ENCODE measurements around the gene LAMA2. TPM values are rescaled to one million over a fixed set of nuclear protein-coding genes. Genes with fewer than 3 reads are reported as not detected.

The LAMA2 gene
- total and polyA plus RNA-seq, 4 donors, result 6.0 to 86.5 (median 46.4) TPM

- no peaks in the 10 kb centered on the region for H3K27me3 ChIP-seq (ENCODE audit: control insufficient read depth in 1 of 2, insufficient read depth in 2 of 2, low read length in 1 of 2)
- no peaks in the 10 kb centered on the region for H3K4me1 ChIP-seq (ENCODE audit: control insufficient read depth in 1 of 2, insufficient read depth in 2 of 2, low read length in 2 of 2)
- intact Hi-C loops (cut with DNase I), result no loop called here
- no peaks in the 10 kb centered on the region for H3K36me3 ChIP-seq (ENCODE audit: control insufficient read depth in 1 of 2, insufficient read depth in 2 of 2, low read length in 1 of 2)
- ATAC-seq (ENCODE audit: low FRiP score) (no peak), DNase-seq (no peak)
- no peak overlapping the region for H3K27ac ChIP-seq (ENCODE audit: low read depth in 1 of 2, low read length in 2 of 2)
- no peak overlapping the region for H3K4me3 ChIP-seq (ENCODE audit: low read length in 2 of 2)
- WGBS, 2 donors, result 80 to 83% methylated on average over 2 of the region's 2 CpGs
- H3K9me3 ChIP-seq (ENCODE audit: control insufficient read depth, low read length), result no peaks in the 10 kb centered on the region
Observed at GRCh38 chr6:129270450-129270849, 387.5 kb downstream of the LAMA2 start.

GRCh38 chr6:129273161-129273560, 390.2 kb downstream of the LAMA2 start:
- Histone ChIP-seq H3K36me3 (ENCODE audit: control insufficient read depth in 1 of 2, insufficient read depth in 2 of 2, low read length in 1 of 2) (no peaks in the 10 kb centered on the region), H3K4me3 (ENCODE audit: low read length in 2 of 2) (no peak overlapping the region), H3K27ac (ENCODE audit: low read depth in 1 of 2, low read length in 2 of 2) (no peak overlapping the region), H3K4me1 (ENCODE audit: control insufficient read depth in 1 of 2, insufficient read depth in 2 of 2, low read length in 2 of 2) (no peaks in the 10 kb centered on the region), H3K9me3 (ENCODE audit: control insufficient read depth, low read length) (no peaks in the 10 kb centered on the region), H3K27me3 (ENCODE audit: control insufficient read depth in 1 of 2, insufficient read depth in 2 of 2, low read length in 1 of 2) (no peaks in the 10 kb centered on the region)
- no peak for DNase-seq
- no peak for ATAC-seq (ENCODE audit: low FRiP score)
- intact Hi-C loops (cut with DNase I), result no loop called here
- 84 to 91% methylated on average over 3 of the region's 3 CpGs for WGBS, 2 donors

GRCh38 chr6:129276461-129276860, 393.5 kb downstream of the LAMA2 start:
- ATAC-seq (ENCODE audit: low FRiP score) (no peak), DNase-seq (no peak)
- Histone ChIP-seq H3K9me3 (ENCODE audit: control insufficient read depth, low read length) (no peaks in the 10 kb centered on the region), H3K27ac (ENCODE audit: low read depth in 1 of 2, low read length in 2 of 2) (no peak overlapping the region), H3K4me1 (ENCODE audit: control insufficient read depth in 1 of 2, insufficient read depth in 2 of 2, low read length in 2 of 2) (no peaks in the 10 kb centered on the region), H3K4me3 (ENCODE audit: low read length in 2 of 2) (no peak overlapping the region), H3K36me3 (ENCODE audit: control insufficient read depth in 1 of 2, insufficient read depth in 2 of 2, low read length in 1 of 2) (peaks cover 0 to 5% of the 10 kb centered on the region in 2 donors), H3K27me3 (ENCODE audit: control insufficient read depth in 1 of 2, insufficient read depth in 2 of 2, low read length in 1 of 2) (no peaks in the 10 kb centered on the region)
- 53 to 71% methylated on average over 1 of the region's 1 CpG for WGBS, 2 donors
- intact Hi-C loops (cut with DNase I), result no loop called here

- Histone ChIP-seq H3K9me3 (ENCODE audit: control insufficient read depth, low read length) (no peaks in the 10 kb centered on the region), H3K36me3 (ENCODE audit: control insufficient read depth in 1 of 2, insufficient read depth in 2 of 2, low read length in 1 of 2) (peaks cover 0 to 5% of the 10 kb centered on the region in 2 donors), H3K27ac (ENCODE audit: low read depth in 1 of 2, low read length in 2 of 2) (no peak overlapping the region), H3K4me1 (ENCODE audit: control insufficient read depth in 1 of 2, insufficient read depth in 2 of 2, low read length in 2 of 2) (no peaks in the 10 kb centered on the region), H3K27me3 (ENCODE audit: control insufficient read depth in 1 of 2, insufficient read depth in 2 of 2, low read length in 1 of 2) (no peaks in the 10 kb centered on the region), H3K4me3 (ENCODE audit: low read length in 2 of 2) (no peak overlapping the region)
- DNase-seq (no peak), ATAC-seq (ENCODE audit: low FRiP score) (no peak)
- 65 to 67% methylated on average over 4 of the region's 4 CpGs for WGBS, 2 donors
- intact Hi-C loops (cut with DNase I), result no loop called here
Observed at GRCh38 chr6:129276986-129277385, 394.0 kb downstream of the LAMA2 start.

GRCh38 chr6:129279343-129280292, 396.7 kb downstream of the LAMA2 start:
- Histone ChIP-seq H3K27me3 (ENCODE audit: control insufficient read depth in 1 of 2, insufficient read depth in 2 of 2, low read length in 1 of 2) (no peaks in the 10 kb centered on the region), H3K4me1 (ENCODE audit: control insufficient read depth in 1 of 2, insufficient read depth in 2 of 2, low read length in 2 of 2) (no peaks in the 10 kb centered on the region), H3K27ac (ENCODE audit: low read depth in 1 of 2, low read length in 2 of 2) (no peak overlapping the region), H3K4me3 (ENCODE audit: low read length in 2 of 2) (no peak overlapping the region), H3K9me3 (ENCODE audit: control insufficient read depth, low read length) (no peaks in the 10 kb centered on the region), H3K36me3 (ENCODE audit: control insufficient read depth in 1 of 2, insufficient read depth in 2 of 2, low read length in 1 of 2) (peaks cover 0 to 5% of the 10 kb centered on the region in 2 donors)
- no peak for ATAC-seq (ENCODE audit: low FRiP score)
- 81 to 82% methylated on average over 11 of the region's 11 CpGs for whole genome bisulfite sequencing, 2 donors
- intact Hi-C loops (cut with DNase I), result no loop called here
- DNase-seq, result no peak

GRCh38 chr6:129280293-129280644, 397.3 kb downstream of the LAMA2 start:
- intact Hi-C loops (cut with DNase I), result no loop called here
- Histone ChIP-seq H3K9me3 (ENCODE audit: control insufficient read depth, low read length) (no peaks in the 10 kb centered on the region), H3K4me3 (ENCODE audit: low read length in 2 of 2) (no peak overlapping the region), H3K27ac (ENCODE audit: low read depth in 1 of 2, low read length in 2 of 2) (no peak overlapping the region), H3K36me3 (ENCODE audit: control insufficient read depth in 1 of 2, insufficient read depth in 2 of 2, low read length in 1 of 2) (peaks cover 0 to 5% of the 10 kb centered on the region in 2 donors), H3K27me3 (ENCODE audit: control insufficient read depth in 1 of 2, insufficient read depth in 2 of 2, low read length in 1 of 2) (no peaks in the 10 kb centered on the region), H3K4me1 (ENCODE audit: control insufficient read depth in 1 of 2, insufficient read depth in 2 of 2, low read length in 2 of 2) (no peaks in the 10 kb centered on the region)
- ATAC-seq (ENCODE audit: low FRiP score) (no peak), DNase-seq (no peak)

- Histone ChIP-seq H3K27ac (ENCODE audit: low read depth in 1 of 2, low read length in 2 of 2) (no peak overlapping the region), H3K9me3 (ENCODE audit: control insufficient read depth, low read length) (no peaks in the 10 kb centered on the region), H3K36me3 (ENCODE audit: control insufficient read depth in 1 of 2, insufficient read depth in 2 of 2, low read length in 1 of 2) (peaks cover 0 to 5% of the 10 kb centered on the region in 2 donors), H3K4me1 (ENCODE audit: control insufficient read depth in 1 of 2, insufficient read depth in 2 of 2, low read length in 2 of 2) (no peaks in the 10 kb centered on the region), H3K27me3 (ENCODE audit: control insufficient read depth in 1 of 2, insufficient read depth in 2 of 2, low read length in 1 of 2) (no peaks in the 10 kb centered on the region), H3K4me3 (ENCODE audit: low read length in 2 of 2) (no peak overlapping the region)
- intact Hi-C loops (cut with DNase I), result no loop called here
- ATAC-seq (ENCODE audit: low FRiP score) (no peak), DNase-seq (no peak)
- 31 to 44% methylated on average over 1 of the region's 1 CpG for WGBS, 2 donors
Observed at GRCh38 chr6:129280749-129281148, 397.8 kb downstream of the LAMA2 start.

- no peak for ATAC-seq (ENCODE audit: low FRiP score)
- H3K4me1 ChIP-seq (ENCODE audit: control insufficient read depth in 1 of 2, insufficient read depth in 2 of 2, low read length in 2 of 2), result no peaks in the 10 kb centered on the region
- no peak overlapping the region for H3K4me3 ChIP-seq (ENCODE audit: low read length in 2 of 2)
- H3K27me3 ChIP-seq (ENCODE audit: control insufficient read depth in 1 of 2, insufficient read depth in 2 of 2, low read length in 1 of 2), result no peaks in the 10 kb centered on the region
- H3K27ac ChIP-seq (ENCODE audit: low read depth in 1 of 2, low read length in 2 of 2), result no peak overlapping the region
- no peaks in the 10 kb centered on the region for H3K9me3 ChIP-seq (ENCODE audit: control insufficient read depth, low read length)
- DNase-seq, result no peak
- peaks cover 0 to 5% of the 10 kb centered on the region in 2 donors for H3K36me3 ChIP-seq (ENCODE audit: control insufficient read depth in 1 of 2, insufficient read depth in 2 of 2, low read length in 1 of 2)
- intact Hi-C loops (cut with DNase I), result no loop called here
Observed at GRCh38 chr6:129281168-129281796, 398.3 kb downstream of the LAMA2 start.

GRCh38 chr6:129282019-129282418, 399.1 kb downstream of the LAMA2 start:
- no peak overlapping the region for H3K27ac ChIP-seq (ENCODE audit: low read depth in 1 of 2, low read length in 2 of 2)
- no peak overlapping the region for H3K4me3 ChIP-seq (ENCODE audit: low read length in 2 of 2)
- H3K36me3 ChIP-seq (ENCODE audit: control insufficient read depth in 1 of 2, insufficient read depth in 2 of 2, low read length in 1 of 2), result peaks cover 0 to 5% of the 10 kb centered on the region in 2 donors
- H3K4me1 ChIP-seq (ENCODE audit: control insufficient read depth in 1 of 2, insufficient read depth in 2 of 2, low read length in 2 of 2), result no peaks in the 10 kb centered on the region
- H3K27me3 ChIP-seq (ENCODE audit: control insufficient read depth in 1 of 2, insufficient read depth in 2 of 2, low read length in 1 of 2), result no peaks in the 10 kb centered on the region
- H3K9me3 ChIP-seq (ENCODE audit: control insufficient read depth, low read length), result no peaks in the 10 kb centered on the region
- ATAC-seq (ENCODE audit: low FRiP score) (no peak), DNase-seq (no peak)
- intact Hi-C loops (cut with DNase I), result no loop called here
